HG03558 (cell line): ENCODE measurements around the gene JMJD4.

Source experiments
- ATAC-seq: cut with Tn5 transposase; IDR thresholded peaks from one replicate; pipeline ENCODE4 v1.9.1; 2021; ENCODE audit warnings: moderate number of reproducible peaks; ENCODE audit not compliant: unreplicated experiment; ENCODE audit errors: extremely low read depth

The JMJD4 gene

GRCh38 chr1:227769047-227769935 is 34.2 kb upstream of the JMJD4 start:
- ATAC-seq, result no peak

GRCh38 chr1:227768640-227769039 is 33.5 kb upstream of the JMJD4 start:
- ATAC-seq, result no peak

GRCh38 chr1:227768125-227768439 is 33.0 kb upstream of the JMJD4 start:
- no peak for ATAC-seq

GRCh38 chr1:227767401-227768124 is 32.5 kb upstream of the JMJD4 start:
- no peak for ATAC-seq

GRCh38 chr1:227766653-227767277 is 31.7 kb upstream of the JMJD4 start:
- ATAC-seq, result no peak

GRCh38 chr1:227766015-227766634 is 31.0 kb upstream of the JMJD4 start:
- no peak for ATAC-seq

GRCh38 chr1:227765261-227766014 is 30.3 kb upstream of the JMJD4 start:
- ATAC-seq, result no peak

- ATAC-seq, result no peak
These were observed 28.9 kb upstream of the JMJD4 start for GRCh38 chr1:227764019-227764391.

- no peak for ATAC-seq
These were observed 28.3 kb upstream of the JMJD4 start for GRCh38 chr1:227763246-227764018.

GRCh38 chr1:227762231-227762911 is 27.3 kb upstream of the JMJD4 start:
- peak; percentile 27 for ATAC-seq

- ATAC-seq, result no peak
These were observed 26.6 kb upstream of the JMJD4 start for GRCh38 chr1:227761621-227762230.

- ATAC-seq, result no peak
These were observed 25.3 kb upstream of the JMJD4 start for GRCh38 chr1:227760377-227760776.

GRCh38 chr1:227759341-227760300 is 24.5 kb upstream of the JMJD4 start:
- ATAC-seq, result no peak

- ATAC-seq, result no peak
These were observed 23.3 kb upstream of the JMJD4 start for GRCh38 chr1:227758366-227758765.

GRCh38 chr1:227757781-227758180 is 22.7 kb upstream of the JMJD4 start:
- ATAC-seq, result no peak

- ATAC-seq, result no peak
These were observed 21.3 kb upstream of the JMJD4 start for GRCh38 chr1:227756172-227756959.

GRCh38 chr1:227754958-227755357 is 19.9 kb upstream of the JMJD4 start:
- no peak for ATAC-seq
